Thoracic aorta (tissue), 2 donors: ENCODE results near the gene BRMS1. TPM values are rescaled to one million over a fixed set of nuclear protein-coding genes. Genes with fewer than 3 reads are reported as not detected.

Experiments used
- ATAC-seq: fragments of 150-250 bp; one replicate; pipeline ENCODE4 v1.8.0; 2017; ENCODE audit warnings: low read depth; ENCODE audit not compliant: insufficient number of reproducible peaks, low FRiP score
- DNase-seq: peaks from one replicate; pipeline ENCODE4 v3.0.0-alpha.2; 2020; ENCODE audit warnings: low spot score
- H3K27ac ChIP-seq, 2 donors: fragments of 200-600 bp; sonication (generic); 1 replicate in 1 of 2; 2 replicates in 1 of 2; pipeline ENCODE4 v1.5.1; 2016; ENCODE audit warnings: mild to moderate bottlenecking in 2 of 2, moderate library complexity in 2 of 2
- H3K27me3 ChIP-seq: fragments of 200-600 bp; sonication (generic); replicated peaks from 2 replicates; pipeline ENCODE4 v1.6.0; 2016; ENCODE audit warnings: mild to moderate bottlenecking; ENCODE audit not compliant: insufficient read depth
- H3K36me3 ChIP-seq: fragments of 200-600 bp; sonication (generic); one replicate; pipeline ENCODE4 v1.5.1; 2016
- H3K4me1 ChIP-seq, 2 donors: fragments of 200-600 bp; sonication (generic); 1 replicate in 1 of 2; 2 replicates in 1 of 2; pipeline versions ENCODE4 v1.5.1 to v1.6.0; 2016; ENCODE audit warnings: low read depth in 2 of 2, mild to moderate bottlenecking in 1 of 2; ENCODE audit not compliant: control insufficient read depth in 1 of 2
- H3K4me3 ChIP-seq: fragments of 200-600 bp; sonication (generic); 2 replicates; pipeline ENCODE4 v1.5.1; 2016; ENCODE audit warnings: mild to moderate bottlenecking
- H3K9me3 ChIP-seq: fragments of 200-600 bp; sonication (generic); 2 replicates; pipeline ENCODE4 v1.5.1; 2016
- CTCF ChIP-seq: fragments of 200-600 bp; sonication (generic); IDR thresholded peaks from one replicate; pipeline ENCODE4 v1.5.1; 2019; ENCODE audit warnings: antibody characterized with exemption
- total RNA-seq, 2 donors: library from RNA; depleted of rRNA; stranded (reverse); fragments of >200 nt; gene quantifications; one replicate each; pipeline versions ENCODE4 v1.1.0 to v1.2.3, GENCODE V29; 2016

The BRMS1 gene
- total RNA-seq, 2 donors from 2014 or later, result 35.0 to 48.1 TPM

- ATAC-seq, result no peak
- peaks cover 5% of the 10 kb centered on the region for H3K27me3 ChIP-seq
- peaks cover 11 to 38% of the 10 kb centered on the region in 2 donors for H3K4me1 ChIP-seq
- H3K36me3 ChIP-seq, result no peaks in the 10 kb centered on the region
- H3K9me3 ChIP-seq, result no peaks in the 10 kb centered on the region
- no peak overlapping the region for H3K27ac ChIP-seq
- H3K4me3 ChIP-seq, result peak overlapping the region; percentile 71
- no peak for DNase-seq
- no peak for TF ChIP-seq CTCF
Observed at GRCh38 chr11:66314561-66315497, 30.1 kb downstream of the BRMS1 start.

GRCh38 chr11:66314186-66314501 is 30.8 kb downstream of the BRMS1 start:
- H3K27ac ChIP-seq, result no peak overlapping the region
- no peaks in the 10 kb centered on the region for H3K9me3 ChIP-seq
- peaks cover 5% of the 10 kb centered on the region for H3K27me3 ChIP-seq
- DNase-seq (no peak), ATAC-seq (no peak)
- TF ChIP-seq CTCF, result no peak
- no peaks in the 10 kb centered on the region for H3K36me3 ChIP-seq
- peak overlapping the region; percentile 78 for H3K4me3 ChIP-seq
- peaks cover 11 to 38% of the 10 kb centered on the region in 2 donors for H3K4me1 ChIP-seq

GRCh38 chr11:66313321-66314185 is 31.4 kb downstream of the BRMS1 start:
- peak overlapping the region; percentile 11 to 79 for H3K27ac ChIP-seq
- TF ChIP-seq CTCF, result no peak
- peaks cover 5% of the 10 kb centered on the region for H3K27me3 ChIP-seq
- no peaks in the 10 kb centered on the region for H3K36me3 ChIP-seq
- no peak for ATAC-seq
- H3K9me3 ChIP-seq, result no peaks in the 10 kb centered on the region
- H3K4me1 ChIP-seq, result peaks cover 11 to 38% of the 10 kb centered on the region in 2 donors
- DNase-seq, result no peak
- H3K4me3 ChIP-seq, result peak overlapping the region; percentile 78

DNA sequence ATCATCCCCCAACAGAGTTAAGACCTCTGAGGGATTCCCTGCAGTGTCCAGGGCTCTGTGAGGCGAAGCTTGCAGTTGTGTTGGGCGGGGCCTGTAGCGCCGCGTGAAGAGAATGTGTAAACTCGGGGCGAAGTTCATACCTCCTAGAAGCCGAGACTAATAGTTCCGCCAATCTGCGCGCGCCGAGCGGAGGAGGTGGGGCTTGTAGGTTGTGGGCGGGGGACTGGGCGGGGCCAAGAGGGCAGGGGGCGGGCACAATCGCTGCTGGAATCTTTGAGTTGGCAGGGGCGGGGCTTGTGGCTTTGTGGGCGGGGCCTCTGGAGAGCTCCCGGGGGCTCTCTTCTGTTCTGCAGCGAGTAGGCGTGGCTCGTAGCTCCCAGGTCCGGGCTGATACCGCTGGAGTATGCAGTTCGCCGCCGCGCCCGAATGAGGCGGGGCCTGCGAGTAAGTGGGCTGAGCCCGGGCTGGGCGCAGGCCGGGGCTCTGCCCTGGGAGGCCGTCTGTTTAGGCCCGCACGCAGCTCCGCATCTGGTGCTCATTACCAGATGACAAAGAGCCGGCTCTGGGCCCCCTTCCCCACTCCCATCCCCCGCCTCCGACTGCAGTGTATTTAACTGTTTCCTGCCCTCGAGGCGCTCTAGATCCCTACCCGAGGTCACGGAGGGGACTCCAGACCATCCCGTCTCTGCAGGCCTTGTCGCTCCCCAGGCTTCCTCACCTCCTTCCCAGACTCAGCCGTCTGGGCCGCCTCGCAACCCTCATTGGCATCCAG is 32.2 kb downstream of the BRMS1 start:
- peak; percentile 94 for DNase-seq
- no peaks in the 10 kb centered on the region for H3K36me3 ChIP-seq
- H3K9me3 ChIP-seq, result no peaks in the 10 kb centered on the region
- H3K4me1 ChIP-seq, result peaks cover 10 to 32% of the 10 kb centered on the region in 2 donors
- peak overlapping the region; percentile 78 for H3K4me3 ChIP-seq
- TF ChIP-seq CTCF, result no peak
- H3K27me3 ChIP-seq, result peaks cover 5% of the 10 kb centered on the region
- peak; percentile 72 for ATAC-seq
- peak overlapping the region; percentile 77 to 79 for H3K27ac ChIP-seq
